HepG2 (cell line): Measurements from ENCODE around the gene MTCH2. TPM values are rescaled to one million over a fixed set of nuclear protein-coding genes. Genes with fewer than 3 reads are reported as not detected.

Experiments used
- ARNT2 ChIP-seq: sonication (generic); formaldehyde crosslinking; IDR thresholded peaks from 2 replicates; pipeline ENCODE4 v1.8.0; 2022; ENCODE audit warnings: mild to moderate bottlenecking, low read depth, missing genetic modification reagents, moderate library complexity
- ATM ChIP-seq: fragments of 450-650 bp; IDR thresholded peaks from 2 replicates; pipeline ENCODE4 v1.7.1; 2017; ENCODE audit warnings: mild to moderate bottlenecking, borderline replicate concordance
- CBFB ChIP-seq: sonication (generic); formaldehyde crosslinking; IDR thresholded peaks from 2 replicates; pipeline ENCODE4 v1.4.0; 2020; ENCODE audit warnings: missing genetic modification reagents
- ERF ChIP-seq: IDR thresholded peaks from 2 replicates; pipeline ENCODE4 v1.6.1; 2018; ENCODE audit warnings: missing biosample characterization, missing genetic modification reagents
- GZF1 ChIP-seq: sonication (generic); formaldehyde crosslinking; IDR thresholded peaks from 2 replicates; pipeline ENCODE4 v1.5.1; 2020; ENCODE audit warnings: mild to moderate bottlenecking, missing genetic modification reagents
- HHEX ChIP-seq: IDR thresholded peaks from 2 replicates; pipeline ENCODE4 v1.6.1; 2016; ENCODE audit warnings: control low read depth
- HOXA7 ChIP-seq: sonication (generic); formaldehyde crosslinking; IDR thresholded peaks from 2 replicates; pipeline ENCODE4 v1.8.1; 2022; ENCODE audit warnings: mild to moderate bottlenecking, missing genetic modification reagents, moderate library complexity
- HOXA9 ChIP-seq: sonication (generic); formaldehyde crosslinking; IDR thresholded peaks from 2 replicates; pipeline ENCODE4 v1.8.1; 2022; ENCODE audit warnings: missing genetic modification reagents, mild to moderate bottlenecking, moderate library complexity, borderline replicate concordance
- MATR3 ChIP-seq: sonication (generic); formaldehyde crosslinking; IDR thresholded peaks from 2 replicates; pipeline ENCODE4 v1.4.0; 2020; ENCODE audit warnings: missing genetic modification reagents
- MEIS1 ChIP-seq: sonication (generic); formaldehyde crosslinking; IDR thresholded peaks from 2 replicates; pipeline ENCODE4 v1.9.0; 2021; ENCODE audit warnings: mild to moderate bottlenecking, missing genetic modification reagents, moderate library complexity, borderline replicate concordance
- NCOA5 ChIP-seq: sonication (generic); formaldehyde crosslinking; IDR thresholded peaks from 2 replicates; pipeline ENCODE4 v1.4.0; 2020; ENCODE audit warnings: missing genetic modification reagents
- NRL ChIP-seq: sonication (generic); formaldehyde crosslinking; IDR thresholded peaks from 2 replicates; pipeline ENCODE4 v1.5.0; 2020; ENCODE audit warnings: missing genetic modification reagents, mild to moderate bottlenecking, moderate library complexity, borderline replicate concordance
- PAX8 ChIP-seq: sonication (generic); formaldehyde crosslinking; IDR thresholded peaks from 2 replicates; pipeline ENCODE4 v1.8.0; 2022; ENCODE audit warnings: mild to moderate bottlenecking, missing genetic modification reagents, borderline replicate concordance
- PCBP1 ChIP-seq: fragments of 200-400 bp; formaldehyde crosslinking; IDR thresholded peaks from 2 replicates; pipeline ENCODE4 v1.6.1; 2017; ENCODE audit warnings: mild to moderate bottlenecking, low read depth, low read length, borderline replicate concordance
- POLR2G ChIP-seq: fragments of 200-400 bp; formaldehyde crosslinking; IDR thresholded peaks from 2 replicates; pipeline ENCODE4 v1.6.1; 2018; ENCODE audit warnings: mild to moderate bottlenecking, low read depth, low read length, moderate library complexity
- RFXANK ChIP-seq: IDR thresholded peaks from 2 replicates; pipeline ENCODE4 v1.6.1; 2016
- THAP11 ChIP-seq: IDR thresholded peaks from 2 replicates; pipeline ENCODE4 v1.6.1; 2016; ENCODE audit warnings: missing biosample characterization, missing genetic modification reagents
- THYN1 ChIP-seq: sonication (generic); formaldehyde crosslinking; IDR thresholded peaks from 2 replicates; pipeline ENCODE4 v1.8.1; 2023; ENCODE audit warnings: low read depth, mild to moderate bottlenecking, moderate library complexity, missing genetic modification reagents, borderline replicate concordance
- ZBTB21 ChIP-seq: sonication (generic); formaldehyde crosslinking; IDR thresholded peaks from 2 replicates; pipeline ENCODE4 v1.4.0; 2020; ENCODE audit warnings: missing genetic modification reagents
- ZNF143 ChIP-seq: sonication (generic); formaldehyde crosslinking; IDR thresholded peaks from 2 replicates; pipeline ENCODE4 v1.4.0; 2020; ENCODE audit warnings: missing genetic modification reagents
- ZXDC ChIP-seq: sonication (generic); formaldehyde crosslinking; IDR thresholded peaks from 2 replicates; pipeline ENCODE4 v1.5.0; 2020; ENCODE audit warnings: mild to moderate bottlenecking, missing genetic modification reagents
- ZZZ3 ChIP-seq: sonication (generic); formaldehyde crosslinking; IDR thresholded peaks from 2 replicates; pipeline ENCODE4 v1.4.0; 2020; ENCODE audit warnings: missing genetic modification reagents, mild to moderate bottlenecking, borderline replicate concordance
- polyA plus RNA-seq, 8 experiments: library from polyadenylated mRNA; depleted of rRNA in 3 of 8; stranded (reverse) in 7 of 8; unstranded in 1 of 8; fragments of >200 nt; fragmentation: Illumina TruSeq in 4 of 8; extraction: Trizol in 4 of 8; gene quantifications; 2 replicates each; pipeline versions ENCODE4 v1.2.1 to v1.2.3, GENCODE V29; 2011 to 2016; ENCODE audit warnings: low read depth in 4 of 8, missing spikeins in 1 of 8, mixed read lengths in 1 of 8; ENCODE audit not compliant: insufficient read depth in 1 of 8
- total RNA-seq, 5 experiments: library from RNA; depleted of rRNA; stranded (reverse); fragments of >200 nt; fragmentation: Illumina TruSeq; extraction: Trizol; gene quantifications; 2 replicates each; pipeline ENCODE4 v1.2.3, GENCODE V29; 2016; ENCODE audit warnings: low read depth in 1 of 5
- TF ChIP-seq, protein P1 (sequence below): IDR thresholded peaks from 2 replicates; pipeline ENCODE4 v1.6.1; 2016; ENCODE audit warnings: low read depth, control low read depth
- TF ChIP-seq, protein P2 (sequence below): IDR thresholded peaks from 2 replicates; pipeline ENCODE4 v1.6.1; 2016; ENCODE audit warnings: mild to moderate bottlenecking, missing biosample characterization, missing genetic modification reagents
- TF ChIP-seq, protein P3 (sequence below): sonication (generic); formaldehyde crosslinking; IDR thresholded peaks from 2 replicates; pipeline ENCODE4; 2020; ENCODE audit warnings: missing genetic modification reagents, mild to moderate bottlenecking, borderline replicate concordance

Gene MTCH2
- total and polyA plus RNA-seq, 2 of the 13 experiments (the other 11 are each of a cell fraction or from before 2014, with no cell fraction given), result 112 to 272 TPM

DNA sequence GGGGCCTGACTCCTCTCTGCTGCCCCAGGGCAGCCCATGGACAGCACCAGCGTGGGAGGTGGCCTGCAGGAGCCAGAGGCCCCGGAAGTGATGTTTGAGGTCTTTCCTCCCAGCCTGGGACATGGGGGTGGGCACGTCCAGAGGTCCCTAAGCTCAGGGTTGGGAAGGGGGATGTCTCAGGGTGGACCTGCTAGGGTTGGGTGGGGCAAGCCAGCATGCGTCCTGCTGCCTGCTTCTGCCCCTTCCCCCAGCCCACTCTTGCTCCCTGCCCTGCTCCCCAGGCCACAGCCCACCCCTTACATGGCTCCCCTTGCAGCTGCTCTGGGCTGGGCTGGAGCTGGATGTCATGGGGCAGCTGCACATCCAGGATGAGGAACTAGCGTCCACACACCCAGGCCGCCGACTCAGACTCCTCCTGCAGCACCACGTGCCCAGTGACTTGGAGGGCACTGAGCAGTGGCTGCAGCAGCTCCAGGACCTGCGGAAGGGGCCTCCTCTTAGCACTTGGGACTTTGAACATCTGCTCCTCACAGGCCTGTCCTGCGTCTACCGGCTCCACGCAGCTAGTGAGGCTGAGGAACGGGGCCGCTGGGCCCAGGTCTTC is 54.5 kb downstream of the MTCH2 start (continued):
- TF ChIP-seq GZF1 (CRISPR knock-in tag) (no peak), PCBP1 (peak; percentile 68; the same call in 1 of the 2 replicates), HOXA7 (CRISPR knock-in tag) (no peak), ZNF143 (no peak), THAP11 (peak; percentile 39; the same call in 1 of the 2 replicates), NRL (no peak), HHEX (no peak), ERF (CRISPR knock-in tag) (no peak), ARNT2 (peak; percentile 72), ZXDC (CRISPR knock-in tag) (no peak), PAX8 (CRISPR knock-in tag) (no peak), POLR2G (peak; percentile 57), NCOA5 (CRISPR knock-in tag) (no peak), ZBTB21 (CRISPR knock-in tag) (no peak), THYN1 (CRISPR knock-in tag) (no peak), ATM (no peak), ZZZ3 (CRISPR knock-in tag) (no peak), RFXANK (CRISPR knock-in tag) (no peak), MATR3 (no peak), MEIS1 (peak; percentile 73; the same call in 1 of the 2 replicates), HOXA9 (CRISPR knock-in tag) (no peak), CBFB (CRISPR knock-in tag) (no peak)
- TF ChIP-seq, protein P1, sequence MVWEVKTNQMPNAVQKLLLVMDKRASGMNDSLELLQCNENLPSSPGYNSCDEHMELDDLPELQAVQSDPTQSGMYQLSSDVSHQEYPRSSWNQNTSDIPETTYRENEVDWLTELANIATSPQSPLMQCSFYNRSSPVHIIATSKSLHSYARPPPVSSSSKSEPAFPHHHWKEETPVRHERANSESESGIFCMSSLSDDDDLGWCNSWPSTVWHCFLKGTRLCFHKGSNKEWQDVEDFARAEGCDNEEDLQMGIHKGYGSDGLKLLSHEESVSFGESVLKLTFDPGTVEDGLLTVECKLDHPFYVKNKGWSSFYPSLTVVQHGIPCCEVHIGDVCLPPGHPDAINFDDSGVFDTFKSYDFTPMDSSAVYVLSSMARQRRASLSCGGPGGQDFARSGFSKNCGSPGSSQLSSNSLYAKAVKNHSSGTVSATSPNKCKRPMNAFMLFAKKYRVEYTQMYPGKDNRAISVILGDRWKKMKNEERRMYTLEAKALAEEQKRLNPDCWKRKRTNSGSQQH, result no peak
- TF ChIP-seq, protein P2, sequence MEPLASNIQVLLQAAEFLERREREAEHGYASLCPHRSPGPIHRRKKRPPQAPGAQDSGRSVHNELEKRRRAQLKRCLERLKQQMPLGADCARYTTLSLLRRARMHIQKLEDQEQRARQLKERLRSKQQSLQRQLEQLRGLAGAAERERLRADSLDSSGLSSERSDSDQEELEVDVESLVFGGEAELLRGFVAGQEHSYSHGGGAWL (CRISPR knock-in tag), result no peak
- TF ChIP-seq, protein P3, sequence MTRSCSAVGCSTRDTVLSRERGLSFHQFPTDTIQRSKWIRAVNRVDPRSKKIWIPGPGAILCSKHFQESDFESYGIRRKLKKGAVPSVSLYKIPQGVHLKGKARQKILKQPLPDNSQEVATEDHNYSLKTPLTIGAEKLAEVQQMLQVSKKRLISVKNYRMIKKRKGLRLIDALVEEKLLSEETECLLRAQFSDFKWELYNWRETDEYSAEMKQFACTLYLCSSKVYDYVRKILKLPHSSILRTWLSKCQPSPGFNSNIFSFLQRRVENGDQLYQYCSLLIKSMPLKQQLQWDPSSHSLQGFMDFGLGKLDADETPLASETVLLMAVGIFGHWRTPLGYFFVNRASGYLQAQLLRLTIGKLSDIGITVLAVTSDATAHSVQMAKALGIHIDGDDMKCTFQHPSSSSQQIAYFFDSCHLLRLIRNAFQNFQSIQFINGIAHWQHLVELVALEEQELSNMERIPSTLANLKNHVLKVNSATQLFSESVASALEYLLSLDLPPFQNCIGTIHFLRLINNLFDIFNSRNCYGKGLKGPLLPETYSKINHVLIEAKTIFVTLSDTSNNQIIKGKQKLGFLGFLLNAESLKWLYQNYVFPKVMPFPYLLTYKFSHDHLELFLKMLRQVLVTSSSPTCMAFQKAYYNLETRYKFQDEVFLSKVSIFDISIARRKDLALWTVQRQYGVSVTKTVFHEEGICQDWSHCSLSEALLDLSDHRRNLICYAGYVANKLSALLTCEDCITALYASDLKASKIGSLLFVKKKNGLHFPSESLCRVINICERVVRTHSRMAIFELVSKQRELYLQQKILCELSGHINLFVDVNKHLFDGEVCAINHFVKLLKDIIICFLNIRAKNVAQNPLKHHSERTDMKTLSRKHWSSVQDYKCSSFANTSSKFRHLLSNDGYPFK (CRISPR knock-in tag), result no peak
